Measurements from ENCODE around the gene CDK2AP2. TPM values are rescaled to one million over a fixed set of nuclear protein-coding genes. Genes with fewer than 3 reads are reported as not detected.
"Not testable (repeated sequence)": the region's sequence is repeated elsewhere in the genome, so short reads cannot be mapped to it uniquely, and the experiment has no call there.

CDK2AP2 gene
- total RNA-seq, 1 donor from 2014 or later, result 119 TPM

GRCh38 chr11:67521924-67522323 lies 14.0 kb upstream of the CDK2AP2 start:
- Mint-ChIP-seq H3K36me3 (ENCODE audit: low read depth) (no peaks in the 10 kb centered on the region), H3K4me3 (ENCODE audit: low read depth) (no peak overlapping the region), H3K27ac (no peak overlapping the region), H3K4me1 (ENCODE audit: low read depth) (no peaks in the 10 kb centered on the region), H3K27me3 (ENCODE audit: low read depth) (peaks cover 2% of the 10 kb centered on the region), H3K9me3 (no peaks in the 10 kb centered on the region)
- no peak for DNase-seq (ENCODE audit: low spot score)
- intact Hi-C loops (cut with micrococcal nuclease), result no loop called here

DNA sequence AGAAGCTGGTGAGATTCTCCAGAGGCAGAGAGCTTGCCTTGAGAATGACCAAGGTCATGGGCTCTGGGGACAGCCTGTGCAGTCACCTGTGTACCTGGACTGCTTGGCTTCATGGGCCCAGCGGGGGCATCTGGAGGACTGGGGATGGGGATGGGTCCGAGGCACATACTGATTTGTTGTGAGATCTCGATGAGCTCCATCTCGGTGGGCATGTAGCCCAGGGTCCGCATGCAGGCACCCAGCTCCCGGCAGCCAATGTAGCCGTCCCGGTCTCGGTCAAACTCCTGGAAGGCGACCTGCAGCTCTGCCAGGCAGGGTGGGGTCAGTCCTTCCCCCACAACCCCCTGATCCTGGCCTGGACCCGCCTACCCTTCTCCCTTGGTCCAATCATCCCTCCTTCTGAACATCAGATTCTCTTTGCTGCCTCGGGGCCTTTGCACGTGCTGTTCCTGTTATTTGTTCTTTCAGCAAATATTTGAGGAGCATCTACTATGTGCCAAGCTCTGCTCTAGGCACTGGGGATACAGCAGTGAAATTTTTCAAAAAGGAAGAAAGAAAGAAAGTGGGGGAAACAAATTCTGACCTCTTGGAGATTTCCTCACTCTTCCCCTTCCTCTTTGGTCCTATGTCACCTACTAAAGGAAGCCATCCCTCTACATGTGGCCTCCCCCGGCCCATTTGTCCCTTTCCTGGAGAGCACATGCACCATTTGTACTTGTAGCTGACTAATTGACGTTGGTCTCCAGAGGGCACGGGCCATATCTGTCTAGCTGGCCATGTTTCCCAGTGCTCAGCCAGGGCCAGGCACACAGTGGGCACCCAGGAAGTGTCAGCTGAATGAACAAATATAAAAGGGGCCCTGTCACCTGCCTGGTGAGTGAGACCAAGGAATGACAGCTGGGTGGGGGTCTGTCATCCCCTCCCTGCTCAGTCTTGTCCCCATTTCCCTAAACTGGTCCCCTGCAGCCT lies 13.2 kb upstream of the CDK2AP2 start:
- Mint-ChIP-seq H3K4me3 (ENCODE audit: low read depth) (no peak overlapping the region), H3K4me1 (ENCODE audit: low read depth) (no peaks in the 10 kb centered on the region), H3K27ac (no peak overlapping the region), H3K27me3 (ENCODE audit: low read depth) (no peaks in the 10 kb centered on the region), H3K36me3 (ENCODE audit: low read depth) (no peaks in the 10 kb centered on the region), H3K9me3 (no peaks in the 10 kb centered on the region)
- intact Hi-C loops (cut with micrococcal nuclease), result no loop called here
- no peak for DNase-seq (ENCODE audit: low spot score)

DNA sequence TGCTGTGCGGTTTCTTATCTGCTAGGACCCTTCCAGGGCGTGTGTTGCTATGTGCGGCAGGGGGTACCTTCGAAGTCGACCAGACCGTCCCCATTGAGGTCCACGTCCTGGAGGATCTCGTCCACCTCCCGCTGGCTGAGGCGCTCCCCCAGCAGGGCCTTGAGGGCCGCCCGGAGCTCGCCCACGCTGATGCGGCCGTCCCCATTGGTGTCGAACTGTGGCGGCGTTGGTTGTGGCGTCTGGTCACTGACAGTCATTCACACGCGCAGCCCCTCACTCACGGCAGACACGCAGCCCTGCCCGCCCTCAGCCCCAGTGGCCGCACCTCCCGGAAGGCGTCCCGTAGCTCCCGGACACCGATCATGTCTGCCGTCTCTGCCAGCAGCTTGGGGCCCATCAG lies 11.8 kb upstream of the CDK2AP2 start:
- Mint-ChIP-seq H3K4me3 (ENCODE audit: low read depth) (no peak overlapping the region), H3K9me3 (no peaks in the 10 kb centered on the region), H3K27ac (no peak overlapping the region), H3K36me3 (ENCODE audit: low read depth) (no peaks in the 10 kb centered on the region), H3K4me1 (ENCODE audit: low read depth) (no peaks in the 10 kb centered on the region), H3K27me3 (ENCODE audit: low read depth) (no peaks in the 10 kb centered on the region)
- no peak for DNase-seq (ENCODE audit: low spot score)
- intact Hi-C loops (cut with micrococcal nuclease), result no loop called here

- H3K27ac Mint-ChIP-seq, result no peak overlapping the region
- no peak for DNase-seq (ENCODE audit: low spot score)
- peaks cover 9% of the 10 kb centered on the region for H3K27me3 Mint-ChIP-seq (ENCODE audit: low read depth)
- no peaks in the 10 kb centered on the region for H3K4me1 Mint-ChIP-seq (ENCODE audit: low read depth)
- intact Hi-C loops (cut with micrococcal nuclease), result no loop called here
- no peaks in the 10 kb centered on the region for H3K9me3 Mint-ChIP-seq
- H3K36me3 Mint-ChIP-seq (ENCODE audit: low read depth), result no peaks in the 10 kb centered on the region
- H3K4me3 Mint-ChIP-seq (ENCODE audit: low read depth), result no peak overlapping the region
Observed at GRCh38 chr11:67517784-67518552, 10.0 kb upstream of the CDK2AP2 start.

DNA sequence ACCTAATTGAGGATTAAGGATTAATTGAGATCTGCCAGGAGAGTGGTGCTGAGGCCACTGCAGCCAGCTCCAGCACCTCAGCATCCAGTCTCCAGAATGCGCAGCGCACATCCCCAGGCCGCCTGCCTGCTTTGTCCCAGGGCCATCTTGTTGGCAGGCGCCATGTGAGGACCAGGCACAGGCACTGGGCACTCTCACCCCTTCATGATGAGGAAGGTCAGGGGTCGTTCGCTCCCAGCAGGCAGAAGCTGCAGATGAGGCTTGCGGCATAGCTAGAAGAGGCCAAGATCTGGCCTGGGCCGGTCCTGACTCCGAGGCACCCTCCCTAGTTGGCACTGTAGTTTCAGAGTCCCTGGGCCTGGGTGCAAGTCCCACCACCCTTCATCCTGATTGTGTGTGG lies 8.8 kb upstream of the CDK2AP2 start:
- no peaks in the 10 kb centered on the region for H3K36me3 Mint-ChIP-seq (ENCODE audit: low read depth)
- no peak overlapping the region for H3K27ac Mint-ChIP-seq
- no peak for DNase-seq (ENCODE audit: low spot score)
- H3K4me3 Mint-ChIP-seq (ENCODE audit: low read depth), result no peak overlapping the region
- H3K27me3 Mint-ChIP-seq (ENCODE audit: low read depth), result peaks cover 9% of the 10 kb centered on the region
- intact Hi-C loops (cut with micrococcal nuclease), result no loop called here
- H3K9me3 Mint-ChIP-seq, result no peaks in the 10 kb centered on the region
- no peaks in the 10 kb centered on the region for H3K4me1 Mint-ChIP-seq (ENCODE audit: low read depth)

DNA sequence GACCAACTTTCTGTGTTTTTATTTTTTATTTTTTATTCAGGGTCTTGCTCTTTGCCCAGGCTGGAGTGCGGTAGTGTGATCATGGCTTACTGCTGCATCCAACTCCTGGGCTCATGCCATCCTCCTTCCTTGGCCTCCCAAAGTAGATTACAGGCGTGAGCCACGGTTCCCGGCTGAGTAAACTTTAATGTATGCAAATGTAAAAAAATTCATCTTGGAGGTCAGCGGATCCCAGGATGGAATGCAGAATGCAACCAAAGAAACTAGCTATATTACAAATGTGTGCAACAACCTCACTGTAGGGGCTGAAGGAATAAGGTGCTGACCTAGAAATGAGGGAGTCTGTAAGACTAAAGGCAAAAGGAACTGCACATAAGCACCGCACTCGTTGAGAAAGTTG lies 6.2 kb upstream of the CDK2AP2 start:
- no peak for DNase-seq (ENCODE audit: low spot score)
- H3K4me1 Mint-ChIP-seq (ENCODE audit: low read depth), result peaks cover 2% of the 10 kb centered on the region
- no peak overlapping the region for H3K27ac Mint-ChIP-seq
- H3K27me3 Mint-ChIP-seq (ENCODE audit: low read depth), result peaks cover 20% of the 10 kb centered on the region
- no peak overlapping the region for H3K4me3 Mint-ChIP-seq (ENCODE audit: low read depth)
- H3K9me3 Mint-ChIP-seq, result no peaks in the 10 kb centered on the region
- no peaks in the 10 kb centered on the region for H3K36me3 Mint-ChIP-seq (ENCODE audit: low read depth)
- intact Hi-C loops (cut with micrococcal nuclease), result no loop called here

GRCh38 chr11:67511558-67511957 lies 3.6 kb upstream of the CDK2AP2 start:
- Mint-ChIP-seq H3K27me3 (ENCODE audit: low read depth) (peaks cover 20% of the 10 kb centered on the region), H3K4me1 (ENCODE audit: low read depth) (peaks cover 13% of the 10 kb centered on the region), H3K36me3 (ENCODE audit: low read depth) (peaks cover 12% of the 10 kb centered on the region)
- intact Hi-C loops (cut with micrococcal nuclease); H3K27ac Mint-ChIP-seq; H3K4me3 Mint-ChIP-seq (ENCODE audit: low read depth); H3K9me3 Mint-ChIP-seq; DNase-seq (ENCODE audit: low spot score): not testable (repeated sequence)

- Mint-ChIP-seq H3K4me1 (ENCODE audit: low read depth) (peaks cover 23% of the 10 kb centered on the region), H3K4me3 (ENCODE audit: low read depth) (peak overlapping the region; percentile 92), H3K27ac (no peak overlapping the region), H3K9me3 (no peaks in the 10 kb centered on the region), H3K27me3 (ENCODE audit: low read depth) (peaks cover 20% of the 10 kb centered on the region), H3K36me3 (ENCODE audit: low read depth) (peaks cover 17% of the 10 kb centered on the region)
- no peak for DNase-seq (ENCODE audit: low spot score)
- intact Hi-C loops (cut with micrococcal nuclease), result no loop called here
Observed at GRCh38 chr11:67510023-67510345, 2.0 kb upstream of the CDK2AP2 start.

DNA sequence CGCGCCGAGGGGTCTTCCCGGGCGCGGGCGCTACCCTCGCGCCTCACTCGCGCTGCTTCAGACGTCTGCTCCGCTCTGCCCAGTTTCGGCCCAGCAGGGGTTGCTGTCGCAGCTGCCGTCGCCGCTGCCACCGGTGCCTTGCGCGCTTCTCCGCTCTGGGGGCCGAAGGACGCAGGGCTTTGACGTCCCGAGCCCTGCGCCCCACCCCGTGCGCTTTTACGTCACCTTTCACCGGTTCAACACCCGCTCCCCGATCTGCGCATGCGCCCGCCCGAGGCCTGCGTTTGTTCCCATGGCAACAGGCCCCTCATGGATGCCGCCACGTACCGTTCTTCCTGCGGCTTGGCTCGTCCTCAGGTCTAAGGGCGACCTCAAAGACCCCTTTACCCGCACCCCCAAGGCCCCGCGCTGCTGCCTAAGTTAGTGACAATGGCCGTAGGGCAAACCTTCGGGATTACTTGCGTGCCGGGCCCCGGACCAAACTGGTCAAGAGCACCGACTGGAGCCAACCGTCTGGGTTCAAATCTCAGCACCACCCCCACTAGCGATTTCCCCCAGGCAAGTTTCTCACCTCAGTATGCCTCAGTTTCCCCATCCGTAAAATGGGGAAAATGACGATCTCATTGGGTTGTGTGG lies 642 bp upstream of the CDK2AP2 start:
- peak overlapping the region; percentile 69 for H3K27ac Mint-ChIP-seq
- H3K4me1 Mint-ChIP-seq (ENCODE audit: low read depth), result peaks cover 23% of the 10 kb centered on the region
- peaks cover 13% of the 10 kb centered on the region for H3K27me3 Mint-ChIP-seq (ENCODE audit: low read depth)
- no peaks in the 10 kb centered on the region for H3K9me3 Mint-ChIP-seq
- peaks cover 22% of the 10 kb centered on the region for H3K36me3 Mint-ChIP-seq (ENCODE audit: low read depth)
- intact Hi-C loops (cut with micrococcal nuclease), result loop anchor here (1.0 to 5.0 kb wide), 7 partner anchors 44 to 236 kb away; partner anchors contain the start of genes ANKRD13D, GSTP1 and POLD4
- peak overlapping the region; percentile 92 for H3K4me3 Mint-ChIP-seq (ENCODE audit: low read depth)
- peak; percentile 97 for DNase-seq (ENCODE audit: low spot score)

DNA sequence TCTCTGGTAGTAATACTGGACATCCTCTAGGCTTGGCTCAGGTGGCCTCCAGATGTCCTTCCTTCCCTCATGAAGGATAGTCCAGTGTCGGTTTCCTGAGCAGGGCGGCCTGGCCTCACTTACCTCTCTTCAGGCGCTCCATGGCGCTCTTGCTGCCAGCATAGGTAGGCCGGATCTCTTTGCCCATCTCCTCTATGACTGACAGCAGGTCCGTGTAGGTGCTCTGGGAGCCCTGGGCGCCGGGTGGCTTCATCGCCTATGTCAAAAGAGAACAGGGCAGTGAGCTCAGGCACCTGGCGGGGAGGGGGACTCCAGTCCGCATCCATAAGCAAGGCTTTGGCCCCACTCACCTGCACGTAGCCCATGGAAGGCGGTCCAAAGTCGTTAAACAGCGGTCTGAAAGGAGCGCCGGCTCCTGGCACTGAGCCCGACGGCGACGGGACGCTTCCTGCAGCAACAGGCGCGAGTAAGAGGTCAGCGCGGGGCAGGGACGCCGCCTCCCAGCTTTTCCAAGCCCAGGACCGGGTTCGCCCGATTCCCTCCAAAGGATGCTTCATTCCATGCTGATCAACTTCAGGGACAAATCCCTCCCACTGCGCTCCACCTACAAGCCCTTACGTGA lies 609 bp downstream of the CDK2AP2 start:
- intact Hi-C loops (cut with micrococcal nuclease), result loop anchor here (5.0 kb wide), 4 partner anchors 85 to 235 kb away; partner anchors contain the start of gene ANKRD13D
- H3K4me1 Mint-ChIP-seq (ENCODE audit: low read depth), result peaks cover 26% of the 10 kb centered on the region
- DNase-seq (ENCODE audit: low spot score), result no peak

GRCh38 chr11:67506426-67507051 lies 1.4 kb downstream of the CDK2AP2 start:
- H3K27ac Mint-ChIP-seq, result peak overlapping the region; percentile 98
- intact Hi-C loops (cut with micrococcal nuclease), result loop anchor here (1.0 to 5.0 kb wide), 9 partner anchors 22 to 234 kb away; partner anchors contain the start of genes ANKRD13D, PPP1CA and TMEM134
- peak overlapping the region; percentile 92 for H3K4me3 Mint-ChIP-seq (ENCODE audit: low read depth)
- H3K9me3 Mint-ChIP-seq, result no peaks in the 10 kb centered on the region
- H3K36me3 Mint-ChIP-seq (ENCODE audit: low read depth), result peaks cover 36% of the 10 kb centered on the region
- no peak for DNase-seq (ENCODE audit: low spot score)
- H3K27me3 Mint-ChIP-seq (ENCODE audit: low read depth), result peaks cover 11% of the 10 kb centered on the region
- peaks cover 26% of the 10 kb centered on the region for H3K4me1 Mint-ChIP-seq (ENCODE audit: low read depth)

More for the DNA sequence above, 609 bp downstream of the CDK2AP2 start:
- Mint-ChIP-seq H3K9me3 (no peaks in the 10 kb centered on the region), H3K4me3 (ENCODE audit: low read depth) (peak overlapping the region; percentile 92), H3K36me3 (ENCODE audit: low read depth) (peaks cover 33% of the 10 kb centered on the region), H3K27me3 (ENCODE audit: low read depth) (peaks cover 11% of the 10 kb centered on the region), H3K27ac (peak overlapping the region; percentile 78)
